GM12892 (cell line): ENCODE measurements around the gene ZNF518A.

ENCODE experiments used
- POLR2A ChIP-seq: IDR thresholded peaks from 2 replicates; pipeline ENCODE4 v1.6.1; 2011; ENCODE audit warnings: low read depth, low read length, control low read depth
- POLR2AphosphoS5 ChIP-seq: IDR thresholded peaks from 2 replicates; pipeline ENCODE4 v1.6.1; 2011; ENCODE audit warnings: low read depth, low read length, control low read depth
- TAF1 ChIP-seq: IDR thresholded peaks from 2 replicates; pipeline ENCODE4 v1.6.1; 2011; ENCODE audit warnings: low read depth, mild to moderate bottlenecking, control low read depth, low read length, borderline replicate concordance

GRCh38 chr10:96212911-96213310, 82.8 kb downstream of the ZNF518A start:
- TF ChIP-seq POLR2AphosphoS5 = no peak
- TF ChIP-seq POLR2A = no peak
- no peak for TF ChIP-seq TAF1
